B cell (primary cell): ENCODE results near the gene TRIO. TPM values are rescaled to one million over a fixed set of nuclear protein-coding genes. Genes with fewer than 3 reads are reported as not detected.

Source experiments
- ATAC-seq: fragments of 200-7000 bp; cut with Tn5 transposase; one replicate; pipeline ENCODE4 v1.10.0; 2021; ENCODE audit warnings: low read depth, mild to moderate bottlenecking, moderate number of reproducible peaks, moderate library complexity
- CTCF ChIA-PET: fragments of 350-600 bp; sonication (Branson Sonifier 250); formaldehyde crosslinking; loops from one replicate; lab custom pipeline; 2021; ENCODE audit warnings: antibody characterized with exemption, inconsistent platforms; lab: Charles Lee
- POLR2A ChIA-PET: fragments of 350-600 bp; sonication (Branson Sonifier 250); formaldehyde crosslinking; loops from one replicate; lab custom pipeline; 2021; ENCODE audit warnings: antibody characterized with exemption; lab: Charles Lee
- DNase-seq: peaks from one replicate; pipeline ENCODE4 v3.0.0; 2013
- H2AFZ ChIP-seq: 2 replicates; pipeline ENCODE4 v1.6.1; 2012; ENCODE audit warnings: mild to moderate bottlenecking, low read depth, low read length; ENCODE audit not compliant: insufficient read depth, poor library complexity, severe bottlenecking
- H3K27ac ChIP-seq, 2 donors: 1 replicate in 1 of 2; 2 replicates in 1 of 2; pipeline ENCODE4 v1.5.1; 2012 to 2013; ENCODE audit warnings: low read length in 2 of 2, mild to moderate bottlenecking in 2 of 2, moderate library complexity in 1 of 2
- H3K27me3 ChIP-seq, 4 experiments: fragments of 200-600 bp in 1 of 4; sonication (generic) in 1 of 4; replicated peaks in 1 of 4; 1 replicate in 2 of 4; 2 replicates in 2 of 4; pipeline versions ENCODE4 v1.6.1 to v1.7.0; 2013 to 2016; ENCODE audit warnings: low read length in 3 of 4, mild to moderate bottlenecking in 2 of 4, mixed read lengths in 1 of 4, moderate library complexity in 1 of 4; ENCODE audit not compliant: insufficient read depth in 4 of 4, control insufficient read depth in 3 of 4; ENCODE audit errors: control extremely low read depth in 1 of 4
- H3K36me3 ChIP-seq, 2 experiments: replicated peaks in 1 of 2; 1 replicate in 1 of 2; 2 replicates in 1 of 2; pipeline versions ENCODE4 v1.6.1 to v1.7.1; 2013; ENCODE audit warnings: low read length in 1 of 2; ENCODE audit not compliant: insufficient read depth in 2 of 2, control insufficient read depth in 1 of 2; ENCODE audit errors: control extremely low read depth in 1 of 2, extremely low read depth in 1 of 2
- H3K4me1 ChIP-seq, 2 donors: fragments of 200-600 bp in 1 of 2; sonication (generic) in 1 of 2; 1 replicate in 1 of 2; 2 replicates in 1 of 2; pipeline versions ENCODE4 v1.5.1 to v1.6.1; 2013 to 2017; ENCODE audit warnings: low read length in 2 of 2; ENCODE audit not compliant: control insufficient read depth in 2 of 2, insufficient read depth in 2 of 2
- H3K4me2 ChIP-seq: replicated peaks from 2 replicates; pipeline ENCODE3; 2012; ENCODE audit warnings: mild to moderate bottlenecking, low read depth, low read length; ENCODE audit not compliant: poor library complexity, severe bottlenecking
- H3K4me3 ChIP-seq, 5 experiments: fragments of 200-600 bp in 1 of 5; sonication (generic) in 1 of 5; 1 replicate in 3 of 5; 2 replicates in 2 of 5; pipeline versions ENCODE4 v1.5.1 to v1.7.0; 2011 to 2016; ENCODE audit warnings: low read length in 4 of 5, mild to moderate bottlenecking in 4 of 5, low read depth in 2 of 5, control low read depth in 1 of 5, moderate library complexity in 1 of 5; ENCODE audit not compliant: insufficient read depth in 1 of 5; ENCODE audit errors: control extremely low read depth in 1 of 5, extremely low read depth in 1 of 5
- H3K79me2 ChIP-seq: fragments of 200-600 bp; sonication (generic); one replicate; pipeline ENCODE4 v1.6.0; 2016; ENCODE audit warnings: low read length; ENCODE audit not compliant: control insufficient read depth, insufficient read depth
- H3K9ac ChIP-seq: fragments of 200-600 bp; sonication (generic); 2 replicates; pipeline ENCODE4 v1.6.1; 2017; ENCODE audit warnings: mild to moderate bottlenecking, low read length, moderate library complexity
- H3K9me3 ChIP-seq, 3 donors: one replicate each; pipeline versions ENCODE4 v1.6.1 to v1.7.1; 2013; ENCODE audit warnings: low read length in 2 of 3; ENCODE audit not compliant: control insufficient read depth in 2 of 3, insufficient read depth in 1 of 3; ENCODE audit errors: control extremely low read depth in 1 of 3
- H4K20me1 ChIP-seq: 2 replicates; pipeline ENCODE4 v1.6.0; 2012; ENCODE audit warnings: mild to moderate bottlenecking, low read length; ENCODE audit not compliant: insufficient read depth, control insufficient read depth, poor library complexity, severe bottlenecking
- H3K27ac Mint-ChIP-seq: one replicate; pipeline ENCODE4 v1.8.0; 2021; ENCODE audit warnings: mixed read lengths
- H3K27me3 Mint-ChIP-seq: one replicate; pipeline ENCODE4 v1.8.0; 2021; ENCODE audit warnings: mixed read lengths
- H3K4me1 Mint-ChIP-seq: one replicate; pipeline ENCODE4 v1.8.0; 2021; ENCODE audit warnings: mixed read lengths
- H3K4me3 Mint-ChIP-seq: one replicate; pipeline ENCODE4 v1.8.0; 2021; ENCODE audit warnings: mixed read lengths
- H3K9me3 Mint-ChIP-seq: one replicate; pipeline ENCODE4 v1.8.0; 2022; ENCODE audit warnings: mixed read lengths; ENCODE audit not compliant: insufficient read depth
- EZH2 ChIP-seq: IDR thresholded peaks from 2 replicates; pipeline ENCODE4 v1.6.1; 2012; ENCODE audit warnings: borderline replicate concordance, low read depth, mild to moderate bottlenecking, moderate library complexity, low read length; ENCODE audit not compliant: insufficient read depth, poor library complexity, severe bottlenecking
- WGBS: methylation state at CpG from one replicate; pipeline ENCODE4 v1.1.5; 2013; ENCODE audit warnings: missing lambda C conversion rate; ENCODE audit not compliant: insufficient coverage; 5-methylcytosine and 5-hydroxymethylcytosine counted together
- intact Hi-C: fragments of 100-400 bp; cut with micrococcal nuclease; formaldehyde crosslinking; loops from one replicate; pipeline ENCODE4 v1.10.0; 2022
- polyA plus RNA-seq: library from polyadenylated mRNA; depleted of rRNA; stranded (reverse); fragments of >200 nt; gene quantifications from 2 replicates; pipeline ENCODE4 v1.2.3, GENCODE V29; 2012
- total RNA-seq, 2 donors: library from RNA; stranded (reverse); fragments of 120-200 nt in 1 of 2; gene quantifications; 1 replicate in 1 of 2; 2 replicates in 1 of 2; pipeline versions ENCODE4 v1.2.3 to v1.2.4, GENCODE V29; 2013 to 2022
- TF ChIP-seq, protein P1 (sequence below): fragments of 200-600 bp; IDR thresholded peaks from one replicate; pipeline ENCODE4 v1.8.0; 2022; ENCODE audit warnings: antibody characterized with exemption, mild to moderate bottlenecking

The TRIO gene
- total and polyA plus RNA-seq, 2 donors (not counting 1 experiment from before 2014, with no cell fraction given) = 90.5 to 479 TPM

GRCh38 chr5:14186059-14186830 is 43.1 kb downstream of the TRIO start:
- Histone ChIP-seq H4K20me1 (peaks cover 47% of the 10 kb centered on the region), H3K9ac (no peak overlapping the region), H2AFZ (no peak overlapping the region), H3K9me3 (no peaks in the 10 kb centered on the region), H3K4me1 (peaks cover 25 to 35% of the 10 kb centered on the region in 2 donors), H3K4me2 (no peak overlapping the region), H3K4me3 (no peak overlapping the region), H3K27me3 (no peaks in the 10 kb centered on the region), H3K79me2 (peaks cover 95% of the 10 kb centered on the region), H3K36me3 (no peaks in the 10 kb centered on the region), H3K27ac (no peak overlapping the region)
- Mint-ChIP-seq H3K4me3 (peak overlapping the region; percentile 26), H3K9me3 (no peaks in the 10 kb centered on the region), H3K27me3 (no peaks in the 10 kb centered on the region), H3K27ac (no peak overlapping the region), H3K4me1 (peaks cover 91% of the 10 kb centered on the region)
- no peak for TF ChIP-seq EZH2
- TF ChIP-seq, protein P1, sequence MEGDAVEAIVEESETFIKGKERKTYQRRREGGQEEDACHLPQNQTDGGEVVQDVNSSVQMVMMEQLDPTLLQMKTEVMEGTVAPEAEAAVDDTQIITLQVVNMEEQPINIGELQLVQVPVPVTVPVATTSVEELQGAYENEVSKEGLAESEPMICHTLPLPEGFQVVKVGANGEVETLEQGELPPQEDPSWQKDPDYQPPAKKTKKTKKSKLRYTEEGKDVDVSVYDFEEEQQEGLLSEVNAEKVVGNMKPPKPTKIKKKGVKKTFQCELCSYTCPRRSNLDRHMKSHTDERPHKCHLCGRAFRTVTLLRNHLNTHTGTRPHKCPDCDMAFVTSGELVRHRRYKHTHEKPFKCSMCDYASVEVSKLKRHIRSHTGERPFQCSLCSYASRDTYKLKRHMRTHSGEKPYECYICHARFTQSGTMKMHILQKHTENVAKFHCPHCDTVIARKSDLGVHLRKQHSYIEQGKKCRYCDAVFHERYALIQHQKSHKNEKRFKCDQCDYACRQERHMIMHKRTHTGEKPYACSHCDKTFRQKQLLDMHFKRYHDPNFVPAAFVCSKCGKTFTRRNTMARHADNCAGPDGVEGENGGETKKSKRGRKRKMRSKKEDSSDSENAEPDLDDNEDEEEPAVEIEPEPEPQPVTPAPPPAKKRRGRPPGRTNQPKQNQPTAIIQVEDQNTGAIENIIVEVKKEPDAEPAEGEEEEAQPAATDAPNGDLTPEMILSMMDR = no peak
- ChIA-PET CTCF (interaction anchor here (1.0 to 1.2 kb wide), 3 partner anchors 8 to 84 kb away, joined by 3 to 4 read pairs (median 3); no protein-coding TSS in a partner anchor), POLR2A (no interaction called here)
- WGBS = 99% methylated on average over 7 of the region's 7 CpGs
- DNase-seq = no peak
- ATAC-seq = no peak
- intact Hi-C loops = loop anchor here (5.0 kb wide), 1 partner anchor 39 kb away; no protein-coding TSS in a partner anchor

DNA sequence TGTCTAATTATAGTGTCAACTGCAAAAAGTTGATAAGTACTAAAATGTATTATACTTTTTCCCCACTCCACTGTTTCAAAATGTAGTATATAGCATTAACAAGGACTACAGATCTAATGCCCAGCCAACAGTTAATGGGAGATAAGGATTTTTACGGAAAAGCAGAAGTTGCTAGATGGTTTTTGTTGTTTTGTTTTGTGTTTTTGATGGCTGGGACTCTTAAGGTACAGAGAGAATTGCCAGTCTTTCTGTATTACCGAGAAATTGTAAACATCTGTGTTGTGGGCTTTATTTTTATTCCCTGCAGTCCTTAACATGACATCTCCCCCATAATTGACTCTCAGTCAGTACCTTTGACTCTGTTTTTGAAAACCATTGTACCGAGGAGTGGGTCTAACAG is 44.0 kb downstream of the TRIO start:
- no peak overlapping the region for H3K4me2 ChIP-seq
- no peak for TF ChIP-seq EZH2
- TF ChIP-seq, protein P1 = no peak
- peaks cover 88% of the 10 kb centered on the region for H3K4me1 Mint-ChIP-seq
- WGBS = no CpG with 5 or more reads among the region's 3 CpGs
- no peak overlapping the region for H3K27ac ChIP-seq
- no peak overlapping the region for H3K27ac Mint-ChIP-seq
- no peak for ATAC-seq
- peaks cover 94% of the 10 kb centered on the region for H3K79me2 ChIP-seq
- peaks cover 46% of the 10 kb centered on the region for H4K20me1 ChIP-seq
- no peak overlapping the region for H2AFZ ChIP-seq
- H3K4me1 ChIP-seq = peaks cover 21 to 34% of the 10 kb centered on the region in 2 donors
- H3K4me3 Mint-ChIP-seq = no peak overlapping the region
- H3K9ac ChIP-seq = no peak overlapping the region
- intact Hi-C loops = loop anchor here (1.0 to 5.0 kb wide), 2 partner anchors 10 to 40 kb away; no protein-coding TSS in a partner anchor
- ChIA-PET CTCF (no interaction called here), POLR2A (no interaction called here)
- no peak for DNase-seq
- no peak overlapping the region for H3K4me3 ChIP-seq
- H3K27me3 ChIP-seq = no peaks in the 10 kb centered on the region
- no peaks in the 10 kb centered on the region for H3K9me3 ChIP-seq
- H3K9me3 Mint-ChIP-seq = no peaks in the 10 kb centered on the region
- no peaks in the 10 kb centered on the region for H3K36me3 ChIP-seq
- no peaks in the 10 kb centered on the region for H3K27me3 Mint-ChIP-seq
